Stimulated activated CD8-positive, alpha-beta memory T cell treated with anti-CD3 and anti-CD28 coated beads, Interleukin-4, amount 100 ng/mL, for 48 hours (primary cell): ENCODE data around the gene PID1.

Source experiments
- DNase-seq: peaks from one replicate; pipeline ENCODE4 v3.0.0-alpha.2; 2020

Gene PID1

DNA sequence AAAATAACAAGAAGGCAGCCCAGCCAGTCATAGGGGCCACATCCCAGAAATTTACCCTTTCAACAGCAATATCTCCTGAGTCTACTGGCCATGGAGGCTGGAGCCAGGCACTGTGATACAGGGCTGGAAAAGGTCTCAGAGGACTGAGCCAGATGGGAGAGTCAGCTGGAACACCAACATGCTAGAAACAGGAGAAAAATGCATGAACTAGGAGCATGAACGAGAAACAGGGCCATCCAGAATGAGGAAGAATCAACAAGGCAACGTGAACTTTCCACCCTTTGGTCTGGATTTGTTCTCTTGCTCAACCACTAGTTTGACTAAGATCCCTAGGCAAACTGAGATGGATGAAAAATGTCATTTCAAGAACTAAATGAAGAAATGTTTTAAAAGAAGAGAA, 13.1 kb downstream of the PID1 start:
- no peak for DNase-seq

DNA sequence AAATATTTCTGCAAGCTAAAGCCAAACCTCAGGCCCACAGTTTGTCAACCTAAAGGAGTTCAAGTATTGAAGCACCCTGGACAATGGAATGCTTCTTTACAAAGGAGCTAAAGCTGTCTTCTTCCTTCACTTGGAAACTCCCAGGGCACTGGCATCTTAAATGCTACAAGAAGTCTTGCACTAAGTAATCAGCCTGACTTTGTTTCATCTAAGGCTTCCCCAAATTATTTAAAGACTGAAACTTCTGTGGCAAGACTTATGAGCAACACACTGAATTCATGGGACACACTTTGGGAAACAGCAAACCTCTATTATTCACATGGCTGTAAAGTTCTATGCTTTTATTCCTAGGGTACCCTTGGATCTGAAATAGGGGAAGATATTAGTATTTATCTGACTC, 14.7 kb downstream of the PID1 start:
- DNase-seq: no peak

DNA sequence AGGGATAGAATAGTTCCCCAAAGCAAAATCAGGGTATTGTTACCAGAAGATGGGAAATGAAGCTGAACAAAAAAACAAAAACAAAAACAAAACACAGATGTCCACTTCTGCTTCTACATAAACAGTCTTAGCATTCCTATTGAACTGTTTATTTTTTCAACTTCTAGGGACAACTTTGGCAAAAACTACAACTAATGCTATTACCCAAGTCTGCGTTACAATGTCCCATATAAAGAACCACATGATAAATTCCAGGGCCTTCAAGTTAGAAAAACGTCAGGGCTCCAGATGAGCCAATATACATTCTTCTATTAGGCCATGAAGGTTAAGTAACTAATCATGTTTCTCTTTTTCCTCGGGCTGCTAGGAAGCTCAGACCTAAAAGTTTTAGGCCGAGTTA, 16.9 kb downstream of the PID1 start:
- no peak for DNase-seq

DNA sequence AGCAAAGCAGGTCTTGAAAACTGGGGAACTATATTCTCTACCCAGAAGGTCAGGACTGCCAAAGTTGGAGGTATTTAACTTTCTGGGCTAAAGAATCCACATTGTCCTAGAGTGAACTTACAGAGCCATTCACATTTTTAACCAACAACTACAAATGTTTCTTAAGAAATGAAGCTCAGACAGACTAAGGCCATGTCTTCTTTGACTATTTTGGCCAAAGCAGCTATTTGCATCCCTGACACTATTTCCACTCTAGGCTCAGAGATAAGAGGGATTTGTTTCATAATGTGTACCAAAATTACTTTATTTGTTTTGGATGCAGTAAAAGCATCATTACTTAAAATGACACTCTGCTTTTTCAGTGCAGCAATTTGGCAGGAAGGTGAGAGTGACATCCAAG, 18.1 kb downstream of the PID1 start:
- no peak for DNase-seq

DNA sequence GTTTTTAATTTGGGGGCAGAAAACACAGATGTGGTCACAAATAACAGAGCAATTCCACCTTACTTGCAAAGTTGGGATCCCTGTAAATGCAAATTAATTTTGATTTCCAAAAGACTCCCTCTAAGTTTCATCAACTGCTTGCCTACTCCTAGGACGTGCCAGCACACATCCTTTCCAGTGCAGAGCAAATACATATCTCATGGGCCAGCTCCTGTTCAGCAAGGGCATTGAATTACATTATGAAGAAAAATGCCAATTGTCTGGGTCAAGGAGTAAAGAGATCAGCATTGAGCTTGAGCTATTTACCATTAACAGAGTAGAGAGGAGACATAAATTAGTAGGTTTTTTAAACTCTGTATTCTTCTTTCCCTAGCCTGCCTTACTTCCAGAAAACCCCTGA, 18.8 kb downstream of the PID1 start:
- no peak for DNase-seq

DNA sequence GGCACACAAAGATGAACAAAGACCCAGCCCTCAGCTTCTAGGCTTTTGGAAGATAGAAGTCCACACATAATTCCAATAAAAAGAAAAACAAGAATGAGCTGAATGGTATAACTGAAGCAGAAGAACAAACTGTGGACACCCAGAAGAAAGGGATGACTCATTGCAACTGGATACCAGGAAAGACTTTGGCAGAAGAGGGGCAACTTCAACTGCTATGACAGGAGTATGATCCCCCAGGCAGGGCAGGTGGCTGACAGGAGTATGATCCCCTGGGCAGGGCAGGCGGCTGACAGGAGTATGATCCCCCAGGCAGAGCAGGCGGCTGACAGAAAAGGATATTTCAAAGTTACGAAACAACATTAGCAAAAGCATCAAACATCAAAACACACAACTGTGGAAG, 21.6 kb downstream of the PID1 start:
- no peak for DNase-seq

DNA sequence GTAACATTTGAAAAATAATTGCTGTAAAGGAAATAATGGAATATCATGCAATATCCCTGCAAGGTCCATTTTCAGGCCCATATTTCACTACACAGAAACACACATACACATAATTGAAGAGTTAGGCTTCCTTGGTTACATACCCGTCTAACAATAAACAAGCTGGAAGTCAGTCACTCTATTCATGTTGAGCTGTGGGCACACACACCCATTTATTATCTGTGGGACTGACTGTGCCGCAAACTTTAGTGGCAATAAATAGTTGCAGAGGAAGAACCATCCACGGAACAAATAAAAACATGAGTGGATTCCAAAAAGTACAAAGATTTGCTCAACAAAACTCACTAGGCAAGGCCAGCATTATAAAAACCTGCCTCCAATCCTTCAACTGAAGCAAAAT, 24.8 kb downstream of the PID1 start:
- no peak for DNase-seq

DNA sequence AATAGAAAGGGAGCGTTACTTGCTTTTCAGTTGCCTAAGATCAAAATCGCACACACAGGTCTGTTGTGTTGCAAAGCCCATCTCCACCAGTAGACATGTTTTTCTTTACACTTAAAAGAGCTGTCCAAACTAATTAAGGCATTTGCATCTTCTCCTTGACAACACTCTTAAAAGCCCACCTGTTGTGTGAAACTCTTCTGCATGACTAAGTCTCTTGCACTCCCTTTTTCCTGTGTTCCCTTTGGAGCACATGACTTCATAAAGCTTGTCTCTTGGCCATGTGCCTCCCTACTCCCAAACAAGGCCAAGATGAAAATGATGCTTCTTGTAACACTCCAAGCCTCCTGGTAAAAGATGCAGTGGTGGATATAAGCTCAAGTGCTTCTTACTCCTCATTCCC, 26.1 kb downstream of the PID1 start:
- DNase-seq: no peak

DNA sequence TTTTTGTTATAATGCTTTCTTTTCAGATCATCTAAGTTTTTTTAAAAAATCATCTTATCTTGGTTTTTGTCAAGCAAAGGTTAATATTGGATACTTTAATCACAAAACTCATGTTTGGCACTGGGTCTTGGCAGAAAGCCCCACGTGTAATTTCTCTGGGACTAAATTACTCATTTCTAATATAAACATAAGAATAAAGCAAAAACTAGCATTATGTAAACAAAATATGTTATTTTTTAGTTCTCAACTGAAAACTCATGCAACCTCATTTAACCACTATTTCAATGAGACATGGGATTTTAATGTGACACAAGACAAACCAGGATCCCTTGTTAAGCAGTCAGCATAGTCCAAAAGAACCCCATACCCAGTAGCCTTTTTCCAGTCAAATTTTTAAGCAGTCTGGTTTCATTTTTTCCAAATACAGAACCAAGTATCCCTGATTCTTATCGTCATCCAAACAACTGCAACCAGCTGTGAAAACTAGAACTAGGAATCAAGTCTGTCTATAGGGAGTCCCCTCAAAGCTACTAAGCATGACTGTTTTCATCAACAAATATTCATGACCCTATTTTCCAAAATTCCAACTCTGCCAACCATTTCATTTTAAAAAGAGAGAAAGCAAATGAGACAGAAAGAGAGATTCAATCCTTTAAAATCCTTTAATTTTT, 27.1 kb downstream of the PID1 start:
- no peak for DNase-seq

DNA sequence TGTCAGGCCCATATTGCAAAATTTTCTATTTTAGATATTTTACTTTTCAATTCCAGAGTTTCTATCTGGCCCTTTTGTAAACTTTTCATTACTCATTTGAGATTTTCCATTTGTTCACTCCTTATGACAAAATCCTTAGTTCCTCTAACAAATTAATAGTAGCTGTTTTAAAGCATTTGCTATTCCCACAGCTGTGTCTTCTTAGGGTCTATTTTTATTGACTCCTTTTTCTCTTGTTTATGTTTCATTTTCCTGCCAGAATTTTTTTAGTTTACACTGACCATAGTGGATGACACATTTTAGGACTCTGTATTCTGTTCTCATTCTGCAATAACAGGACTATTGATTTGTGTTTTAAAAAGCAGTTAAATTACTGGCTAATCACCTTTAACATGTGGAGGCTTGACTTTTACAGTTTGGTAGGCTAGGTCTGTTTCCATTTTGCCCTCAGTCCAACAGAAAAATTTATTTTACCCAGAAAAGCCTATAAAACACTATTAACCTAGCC, 30.0 kb downstream of the PID1 start:
- no peak for DNase-seq

DNA sequence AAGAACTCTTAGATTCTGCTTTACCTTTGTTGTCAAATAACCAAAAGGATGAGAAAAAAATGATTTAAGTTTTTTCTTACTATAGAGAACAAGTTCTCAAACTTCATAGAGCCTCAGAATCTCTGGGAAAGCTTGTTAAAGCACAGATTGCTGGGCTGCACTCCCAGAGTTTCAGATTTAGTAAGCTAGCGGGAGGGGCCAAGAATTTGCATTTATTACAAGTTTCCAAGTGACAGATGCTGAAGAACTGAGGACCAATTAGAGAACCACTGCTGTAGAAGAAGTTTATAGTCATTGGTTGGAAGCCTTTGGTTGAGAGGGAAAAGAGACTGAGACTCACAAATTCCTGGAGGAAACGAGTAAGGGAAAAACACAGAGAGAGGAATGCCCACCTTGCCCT, 32.1 kb downstream of the PID1 start:
- no peak for DNase-seq

DNA sequence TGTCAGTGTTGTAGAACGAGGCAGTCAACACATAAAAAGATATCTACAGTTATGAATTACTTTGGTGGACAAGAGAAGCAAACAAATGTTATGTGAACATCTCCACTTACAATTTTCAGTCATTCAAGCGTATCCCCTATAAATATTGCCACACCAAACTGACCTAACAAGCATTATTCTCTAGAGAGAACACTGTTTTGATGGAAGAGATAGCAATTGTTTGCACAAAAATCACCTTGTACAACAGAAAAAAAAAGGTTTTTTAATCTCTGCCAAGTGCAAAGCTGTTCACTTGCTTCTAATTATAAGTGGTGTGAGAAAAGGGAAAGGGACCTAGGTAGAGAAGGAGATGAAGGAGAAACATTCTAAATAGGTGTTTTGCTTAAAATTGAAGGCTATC, 33.8 kb downstream of the PID1 start:
- no peak for DNase-seq

DNA sequence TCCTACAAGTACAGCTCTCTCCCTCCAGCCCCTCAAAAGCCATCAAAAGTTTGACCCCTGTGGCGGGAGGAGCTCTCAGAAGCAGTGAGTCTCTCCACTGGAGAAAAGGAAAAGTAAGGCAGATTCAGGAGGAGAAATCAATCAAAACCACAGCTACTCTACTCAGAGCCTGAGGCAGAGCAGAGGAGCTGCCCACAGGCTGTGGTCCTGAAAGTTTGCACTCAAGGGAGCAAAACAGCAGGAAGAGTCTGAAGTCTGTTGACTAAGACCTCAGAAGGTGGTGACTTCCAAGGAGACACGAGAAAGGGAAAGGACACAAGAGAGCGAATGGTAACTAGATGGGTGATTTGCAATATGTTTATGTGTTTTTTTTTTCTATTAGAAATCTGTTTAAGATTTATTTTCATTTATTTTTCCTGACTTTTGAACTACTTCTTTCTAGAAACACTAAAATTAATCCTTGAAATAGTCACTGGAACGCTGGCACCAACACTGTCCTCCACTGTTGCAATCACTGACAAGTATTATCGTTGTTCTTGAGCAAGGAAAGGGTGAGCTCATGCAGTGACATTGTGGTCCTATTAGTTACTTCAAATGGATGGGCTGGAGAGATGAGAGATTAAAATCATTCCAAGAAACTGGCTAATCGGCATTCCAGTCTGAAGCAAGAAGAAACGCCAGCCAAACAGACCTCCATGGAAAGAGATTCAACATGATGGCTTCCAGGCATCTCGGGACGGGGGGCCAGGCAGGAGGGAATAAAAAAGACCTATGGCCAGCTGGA, 35.8 kb downstream of the PID1 start:
- DNase-seq: no peak

DNA sequence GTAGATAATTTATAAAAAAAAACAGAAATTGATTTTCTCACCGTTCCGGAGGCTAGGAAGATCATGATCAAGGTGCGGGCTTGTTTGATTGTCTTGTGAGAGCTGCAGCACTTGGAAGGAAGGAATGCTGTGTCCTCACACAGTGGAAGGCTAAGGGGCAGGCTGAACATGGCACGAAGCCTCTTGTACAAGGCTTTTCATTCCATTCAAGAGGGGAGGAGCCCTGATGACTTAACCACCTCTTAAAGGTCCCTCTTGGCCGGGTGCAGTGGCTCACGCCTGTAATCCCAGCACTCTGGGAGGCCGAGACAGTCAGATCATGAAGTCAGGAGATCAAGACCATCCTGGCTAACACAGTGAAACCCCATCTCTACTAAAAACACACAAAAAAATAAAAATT, 39.2 kb downstream of the PID1 start:
- DNase-seq: no peak

DNA sequence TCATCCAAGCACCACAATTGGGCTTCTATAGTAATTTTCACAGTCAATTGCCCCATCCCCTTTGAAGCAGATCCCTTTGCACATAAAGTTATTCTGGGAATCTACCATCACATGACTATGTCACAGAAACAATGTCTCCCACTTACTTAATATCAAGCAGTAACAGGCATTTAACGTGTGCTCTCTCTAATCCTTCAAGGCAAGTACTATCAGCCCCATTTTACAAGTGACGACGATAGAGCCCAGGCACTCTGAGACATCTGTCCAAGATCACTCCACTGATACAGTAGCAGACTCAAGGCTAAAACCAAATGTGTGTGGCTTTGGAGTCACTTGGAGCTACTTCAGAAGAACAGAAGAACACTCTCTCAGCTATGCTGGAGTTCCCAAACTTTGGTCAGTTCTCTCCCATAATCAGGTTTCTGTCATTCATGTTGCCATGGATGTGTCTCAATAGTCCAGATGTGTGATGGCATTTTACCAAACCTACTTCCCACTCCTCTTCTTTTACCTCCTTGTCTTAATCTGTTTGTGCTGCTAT, 39.7 kb downstream of the PID1 start:
- no peak for DNase-seq

DNA sequence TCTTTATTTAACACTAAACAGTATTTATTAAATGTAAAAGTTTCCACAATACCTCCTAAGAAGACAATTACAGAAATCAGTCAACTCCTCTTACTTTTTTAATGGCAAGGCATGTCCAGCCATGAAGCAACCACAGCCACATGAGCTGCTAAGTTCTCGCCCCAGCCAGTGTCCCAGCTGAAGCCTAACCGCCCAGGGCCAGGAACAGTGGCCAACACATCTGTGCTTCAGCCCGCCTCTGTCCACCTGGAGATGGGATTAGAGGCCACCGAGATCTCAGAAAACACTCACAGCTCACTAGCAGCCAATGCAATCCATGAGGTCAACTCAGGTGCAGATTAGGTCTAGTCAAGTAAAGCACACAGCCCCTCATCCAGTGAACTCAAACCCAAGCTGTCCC, 40.2 kb downstream of the PID1 start:
- DNase-seq: no peak

DNA sequence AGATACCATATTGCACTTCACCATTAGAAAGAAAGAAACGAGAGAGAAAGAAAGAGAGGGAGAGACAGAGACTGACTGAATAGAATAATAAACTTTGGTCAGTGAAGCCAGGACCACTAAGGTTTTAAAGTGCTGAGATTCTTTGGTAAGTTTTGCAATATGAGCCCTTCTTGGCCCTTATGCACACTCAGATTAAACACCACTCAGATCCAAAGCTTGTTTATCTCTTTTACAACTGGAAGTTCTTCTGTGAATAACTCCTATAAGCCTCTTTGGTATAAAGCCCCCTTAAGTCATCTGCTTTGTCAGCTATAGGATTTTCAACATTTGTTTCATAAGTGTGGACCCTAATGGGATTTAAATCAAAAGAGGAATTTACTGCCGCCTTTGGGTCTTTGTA, 40.8 kb downstream of the PID1 start:
- DNase-seq: no peak

DNA sequence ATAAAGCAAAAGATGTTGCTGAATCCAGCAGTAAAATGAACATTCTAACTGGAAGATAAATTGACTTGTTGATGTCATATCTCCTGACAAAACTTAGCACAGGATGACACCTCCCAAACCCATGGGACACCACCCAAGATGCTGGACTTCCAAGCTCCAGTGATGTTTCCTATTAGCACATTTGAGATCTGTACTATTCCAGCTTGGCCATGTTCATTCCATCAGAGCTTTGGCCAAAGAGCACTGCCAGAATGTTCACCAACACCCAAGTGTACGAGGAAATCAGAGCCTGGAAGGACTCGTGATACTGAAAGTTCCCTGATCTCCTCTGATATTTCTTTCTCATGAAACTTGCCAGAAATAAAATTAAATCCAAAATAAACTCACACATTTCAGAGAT, 44.7 kb downstream of the PID1 start:
- no peak for DNase-seq

DNA sequence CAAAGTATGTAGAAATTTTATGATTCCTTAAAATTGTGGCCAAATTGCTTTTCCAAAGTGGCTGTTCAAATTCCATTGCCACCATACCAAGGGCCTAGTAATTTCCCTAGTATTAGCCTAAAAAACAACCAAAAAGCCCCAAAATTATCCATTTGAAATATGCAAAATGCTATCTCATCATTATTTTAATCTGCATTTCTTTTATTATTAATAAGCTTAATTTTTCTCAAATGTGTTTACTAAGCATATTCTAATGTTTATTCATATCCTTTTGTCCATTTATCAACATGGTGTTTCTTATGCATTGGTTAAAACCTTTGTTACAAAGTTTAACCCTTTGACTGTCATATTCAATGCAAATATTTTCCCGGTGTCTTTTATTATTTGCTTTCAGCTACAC, 48.0 kb downstream of the PID1 start:
- DNase-seq: no peak

DNA sequence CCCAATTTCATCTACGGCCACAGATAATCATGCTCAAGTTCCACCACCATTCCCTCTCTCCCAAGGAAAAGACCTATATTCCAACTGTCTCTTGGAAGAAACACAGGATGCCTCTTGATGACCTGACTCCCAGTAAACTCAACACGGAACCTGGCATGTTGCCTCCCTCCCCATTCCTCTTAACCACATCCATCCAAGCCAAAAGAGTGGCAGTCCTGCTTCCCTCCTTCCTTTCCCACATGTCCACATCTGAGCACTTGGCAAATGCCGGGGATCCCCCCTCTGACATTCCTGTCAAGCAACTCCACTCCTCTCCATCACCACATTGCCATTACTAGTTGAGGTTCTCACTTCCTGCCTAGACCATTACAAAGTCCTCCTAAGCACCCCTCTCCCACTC, 49.4 kb downstream of the PID1 start:
- no peak for DNase-seq

DNA sequence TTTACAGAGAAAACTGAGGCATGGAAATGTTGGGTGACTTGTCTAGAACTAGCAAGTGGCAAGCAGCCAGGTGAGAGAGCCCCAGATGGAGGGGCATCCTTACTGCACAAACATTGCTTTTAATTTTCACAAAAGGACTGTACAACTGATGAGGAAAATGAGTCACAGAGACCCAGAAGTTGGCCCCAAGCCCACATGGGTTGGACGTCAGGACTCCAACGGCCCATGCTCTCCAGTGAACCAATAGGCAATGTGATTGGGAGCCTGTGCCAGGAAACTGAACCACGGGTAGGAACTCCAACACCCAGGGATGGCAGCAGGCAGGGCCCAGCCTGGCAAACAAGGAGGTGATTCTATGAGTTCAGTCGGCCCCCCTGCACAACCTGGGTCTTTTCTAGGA, 50.8 kb downstream of the PID1 start:
- DNase-seq: no peak

DNA sequence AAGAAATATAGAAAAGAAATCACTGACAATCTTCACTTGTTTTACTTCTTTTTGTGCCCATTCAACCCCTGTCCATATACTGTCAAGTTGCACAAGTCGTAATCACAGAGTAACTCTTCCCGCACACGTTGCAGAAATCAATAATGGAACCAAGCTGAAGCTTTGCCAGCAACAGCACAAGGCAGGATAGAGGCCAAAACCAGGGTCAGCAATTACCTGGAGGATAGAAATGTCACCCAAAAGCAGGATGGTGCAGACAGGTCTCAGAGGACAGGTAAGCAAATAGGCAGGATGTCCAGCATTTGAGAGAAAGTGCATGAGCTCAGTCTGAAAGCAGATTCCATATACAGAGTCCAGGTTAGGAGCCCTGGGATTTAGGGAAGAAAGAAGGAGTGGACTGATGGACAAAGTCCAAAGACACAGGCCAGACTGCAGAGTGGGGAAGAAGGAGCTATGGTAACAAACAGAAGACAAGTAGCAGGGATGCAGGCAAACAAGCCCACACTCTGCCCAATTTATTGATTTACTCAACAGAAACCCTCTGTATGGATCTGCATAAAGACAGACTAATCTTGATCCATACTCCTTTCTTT, 52.7 kb downstream of the PID1 start:
- DNase-seq: no peak

DNA sequence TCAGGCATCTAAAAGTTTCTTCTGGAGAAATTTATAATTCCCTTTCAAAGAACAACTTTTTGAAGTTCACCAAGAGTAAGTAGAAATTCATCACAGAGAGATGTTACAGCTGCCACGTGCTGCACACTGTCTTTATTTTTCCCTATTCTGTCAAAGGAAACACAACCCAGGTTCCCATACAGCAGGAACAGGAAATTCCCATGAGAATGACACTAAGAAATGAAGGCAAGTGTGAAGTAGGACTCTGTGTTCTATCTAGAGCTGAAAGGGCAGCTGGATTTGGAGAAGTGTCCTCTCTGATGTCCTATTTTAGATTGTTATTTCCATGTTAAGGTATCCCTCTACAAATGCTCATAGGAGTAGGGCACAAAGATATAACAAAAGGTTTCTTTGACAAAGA, 58.8 kb downstream of the PID1 start:
- no peak for DNase-seq

DNA sequence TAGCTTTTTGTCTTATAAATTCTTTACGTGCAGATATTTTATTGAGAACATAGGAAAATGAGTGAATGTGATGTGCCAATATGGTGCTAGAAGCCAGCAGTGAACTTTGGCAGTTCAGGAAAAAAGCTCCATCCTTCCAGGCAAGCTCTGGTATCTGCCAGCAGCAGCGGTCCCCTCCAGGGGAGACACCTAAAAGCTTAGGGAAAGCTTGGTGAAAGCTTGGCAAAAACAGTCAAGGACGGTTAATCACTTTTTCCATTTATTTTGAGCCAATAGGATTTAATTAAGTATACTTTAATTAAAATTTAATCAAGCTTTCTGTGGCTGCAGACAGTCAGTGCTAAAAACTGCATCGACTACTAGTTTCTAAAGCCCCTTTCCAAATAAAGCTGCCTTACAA, 60.4 kb downstream of the PID1 start:
- no peak for DNase-seq
